Measurements from ENCODE around the gene RNF135.

DNA sequence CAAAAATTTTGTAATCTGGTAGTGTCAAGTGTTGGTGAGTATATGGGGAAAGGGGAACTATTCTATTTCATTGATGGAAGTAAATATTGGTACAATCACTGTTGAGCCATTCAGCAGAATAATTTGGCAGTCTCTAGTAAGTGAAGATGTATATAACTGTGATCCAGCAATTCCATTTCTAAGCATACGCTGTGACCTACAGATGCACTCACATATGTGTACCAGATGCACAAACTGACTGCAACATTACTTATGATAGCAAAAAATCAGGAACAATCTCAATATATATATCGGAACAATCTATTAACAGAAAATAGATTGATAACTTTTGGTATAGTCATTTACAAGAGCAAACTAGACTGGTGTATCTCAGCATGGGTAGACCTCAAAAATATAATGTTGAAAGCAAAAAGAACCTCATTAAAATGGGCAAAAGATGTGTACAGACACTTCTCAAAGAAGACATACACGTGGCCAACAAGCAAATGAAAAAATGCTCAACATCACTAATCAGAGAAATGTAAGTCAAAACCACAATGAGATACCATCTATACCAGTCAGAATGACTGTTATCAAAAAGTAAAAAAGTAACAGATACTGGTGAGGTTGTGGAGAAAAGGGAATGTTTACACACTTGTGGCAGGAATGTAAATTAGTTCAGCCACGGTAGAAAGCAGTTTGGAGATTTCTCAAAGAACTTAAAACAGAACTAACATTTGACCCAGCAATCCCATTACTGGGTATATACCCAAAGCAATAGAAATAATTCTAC is 28.3 kb upstream of the RNF135 start:
- no peak for TF ChIP-seq POLR2A (IDR thresholded peaks at IDR 0.05)
- TF ChIP-seq, protein P1, sequence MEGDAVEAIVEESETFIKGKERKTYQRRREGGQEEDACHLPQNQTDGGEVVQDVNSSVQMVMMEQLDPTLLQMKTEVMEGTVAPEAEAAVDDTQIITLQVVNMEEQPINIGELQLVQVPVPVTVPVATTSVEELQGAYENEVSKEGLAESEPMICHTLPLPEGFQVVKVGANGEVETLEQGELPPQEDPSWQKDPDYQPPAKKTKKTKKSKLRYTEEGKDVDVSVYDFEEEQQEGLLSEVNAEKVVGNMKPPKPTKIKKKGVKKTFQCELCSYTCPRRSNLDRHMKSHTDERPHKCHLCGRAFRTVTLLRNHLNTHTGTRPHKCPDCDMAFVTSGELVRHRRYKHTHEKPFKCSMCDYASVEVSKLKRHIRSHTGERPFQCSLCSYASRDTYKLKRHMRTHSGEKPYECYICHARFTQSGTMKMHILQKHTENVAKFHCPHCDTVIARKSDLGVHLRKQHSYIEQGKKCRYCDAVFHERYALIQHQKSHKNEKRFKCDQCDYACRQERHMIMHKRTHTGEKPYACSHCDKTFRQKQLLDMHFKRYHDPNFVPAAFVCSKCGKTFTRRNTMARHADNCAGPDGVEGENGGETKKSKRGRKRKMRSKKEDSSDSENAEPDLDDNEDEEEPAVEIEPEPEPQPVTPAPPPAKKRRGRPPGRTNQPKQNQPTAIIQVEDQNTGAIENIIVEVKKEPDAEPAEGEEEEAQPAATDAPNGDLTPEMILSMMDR (IDR thresholded peaks at IDR 0.05), result no peak

Data from body of pancreas (tissue), 4 donors.